ENCODE measurements around the gene ADAMTSL3. TPM values are rescaled to one million over a fixed set of nuclear protein-coding genes. Genes with fewer than 3 reads are reported as not detected.

Gene ADAMTSL3
- total RNA-seq, 1 experiment from 2014 or later, result 0.05 TPM

DNA sequence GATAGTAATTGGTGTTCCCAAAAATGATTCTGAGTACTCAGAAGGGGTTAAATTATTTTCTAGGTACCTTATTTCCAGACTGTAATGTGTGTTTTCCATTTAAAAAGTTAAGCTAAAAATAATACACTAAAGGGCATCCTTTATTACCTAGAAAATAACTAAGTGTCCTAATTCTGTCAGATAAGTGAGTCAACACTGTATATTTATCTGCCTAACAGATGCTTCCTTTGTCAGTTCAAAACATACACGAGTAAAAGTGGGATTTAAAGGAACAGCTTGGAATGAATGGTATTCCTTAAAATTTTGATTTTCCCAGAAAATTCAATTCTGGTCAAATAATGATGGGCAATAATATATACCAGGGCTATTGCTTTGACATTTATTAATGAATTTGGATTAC lies 78.3 kb downstream of the ADAMTSL3 start:
- H3K9ac ChIP-seq (ENCODE audit: low read length), result no peak overlapping the region
- CTCF ChIA-PET, result no interaction called here
- H3K36me3 ChIP-seq (ENCODE audit: control insufficient read depth in 1 of 2, insufficient read depth in 2 of 2, low read length in 2 of 2), result no peaks in the 10 kb centered on the region
- peaks cover 9 to 23% of the 10 kb centered on the region in 2 experiments for H3K4me1 ChIP-seq (ENCODE audit: control insufficient read depth in 1 of 2, insufficient read depth in 2 of 2, low read length in 2 of 2)
- H2AFZ ChIP-seq (ENCODE audit: low read depth, low read length, poor library complexity, severe bottlenecking), result no peak overlapping the region
- TF ChIP-seq ELF1 (IDR thresholded peaks at IDR 0.05; ENCODE audit: borderline replicate concordance, low read depth), result no peak
- TF ChIP-seq, protein P1, sequence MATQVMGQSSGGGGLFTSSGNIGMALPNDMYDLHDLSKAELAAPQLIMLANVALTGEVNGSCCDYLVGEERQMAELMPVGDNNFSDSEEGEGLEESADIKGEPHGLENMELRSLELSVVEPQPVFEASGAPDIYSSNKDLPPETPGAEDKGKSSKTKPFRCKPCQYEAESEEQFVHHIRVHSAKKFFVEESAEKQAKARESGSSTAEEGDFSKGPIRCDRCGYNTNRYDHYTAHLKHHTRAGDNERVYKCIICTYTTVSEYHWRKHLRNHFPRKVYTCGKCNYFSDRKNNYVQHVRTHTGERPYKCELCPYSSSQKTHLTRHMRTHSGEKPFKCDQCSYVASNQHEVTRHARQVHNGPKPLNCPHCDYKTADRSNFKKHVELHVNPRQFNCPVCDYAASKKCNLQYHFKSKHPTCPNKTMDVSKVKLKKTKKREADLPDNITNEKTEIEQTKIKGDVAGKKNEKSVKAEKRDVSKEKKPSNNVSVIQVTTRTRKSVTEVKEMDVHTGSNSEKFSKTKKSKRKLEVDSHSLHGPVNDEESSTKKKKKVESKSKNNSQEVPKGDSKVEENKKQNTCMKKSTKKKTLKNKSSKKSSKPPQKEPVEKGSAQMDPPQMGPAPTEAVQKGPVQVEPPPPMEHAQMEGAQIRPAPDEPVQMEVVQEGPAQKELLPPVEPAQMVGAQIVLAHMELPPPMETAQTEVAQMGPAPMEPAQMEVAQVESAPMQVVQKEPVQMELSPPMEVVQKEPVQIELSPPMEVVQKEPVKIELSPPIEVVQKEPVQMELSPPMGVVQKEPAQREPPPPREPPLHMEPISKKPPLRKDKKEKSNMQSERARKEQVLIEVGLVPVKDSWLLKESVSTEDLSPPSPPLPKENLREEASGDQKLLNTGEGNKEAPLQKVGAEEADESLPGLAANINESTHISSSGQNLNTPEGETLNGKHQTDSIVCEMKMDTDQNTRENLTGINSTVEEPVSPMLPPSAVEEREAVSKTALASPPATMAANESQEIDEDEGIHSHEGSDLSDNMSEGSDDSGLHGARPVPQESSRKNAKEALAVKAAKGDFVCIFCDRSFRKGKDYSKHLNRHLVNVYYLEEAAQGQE (IDR thresholded peaks at IDR 0.05; ENCODE audit: low read depth), result no peak
- TF ChIP-seq RAD21 (IDR thresholded peaks at IDR 0.05; ENCODE audit: low read depth), result no peak
- no peak for TF ChIP-seq ZNF274 (IDR thresholded peaks at IDR 0.05; ENCODE audit: low read depth, low read length)
- TF ChIP-seq POLR2A (IDR thresholded peaks at IDR 0.05; ENCODE audit: borderline replicate concordance, extremely low read depth, insufficient read depth, insufficient read length), result no peak
- no peak for TF ChIP-seq POLR2AphosphoS5 (IDR thresholded peaks at IDR 0.05; ENCODE audit: low read depth, low read length)
- TF ChIP-seq ZFX (IDR thresholded peaks at IDR 0.05), result no peak
- TF ChIP-seq, protein P2, sequence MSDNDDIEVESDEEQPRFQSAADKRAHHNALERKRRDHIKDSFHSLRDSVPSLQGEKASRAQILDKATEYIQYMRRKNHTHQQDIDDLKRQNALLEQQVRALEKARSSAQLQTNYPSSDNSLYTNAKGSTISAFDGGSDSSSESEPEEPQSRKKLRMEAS (IDR thresholded peaks at IDR 0.05), result no peak
- TF ChIP-seq SIN3A (IDR thresholded peaks at IDR 0.05; ENCODE audit: low read depth), result no peak
- no peak for TF ChIP-seq CEBPB (IDR thresholded peaks at IDR 0.05; ENCODE audit: low read depth)
- TF ChIP-seq SP1 (IDR thresholded peaks at IDR 0.05; ENCODE audit: low read depth), result no peak
- TF ChIP-seq, protein P3, sequence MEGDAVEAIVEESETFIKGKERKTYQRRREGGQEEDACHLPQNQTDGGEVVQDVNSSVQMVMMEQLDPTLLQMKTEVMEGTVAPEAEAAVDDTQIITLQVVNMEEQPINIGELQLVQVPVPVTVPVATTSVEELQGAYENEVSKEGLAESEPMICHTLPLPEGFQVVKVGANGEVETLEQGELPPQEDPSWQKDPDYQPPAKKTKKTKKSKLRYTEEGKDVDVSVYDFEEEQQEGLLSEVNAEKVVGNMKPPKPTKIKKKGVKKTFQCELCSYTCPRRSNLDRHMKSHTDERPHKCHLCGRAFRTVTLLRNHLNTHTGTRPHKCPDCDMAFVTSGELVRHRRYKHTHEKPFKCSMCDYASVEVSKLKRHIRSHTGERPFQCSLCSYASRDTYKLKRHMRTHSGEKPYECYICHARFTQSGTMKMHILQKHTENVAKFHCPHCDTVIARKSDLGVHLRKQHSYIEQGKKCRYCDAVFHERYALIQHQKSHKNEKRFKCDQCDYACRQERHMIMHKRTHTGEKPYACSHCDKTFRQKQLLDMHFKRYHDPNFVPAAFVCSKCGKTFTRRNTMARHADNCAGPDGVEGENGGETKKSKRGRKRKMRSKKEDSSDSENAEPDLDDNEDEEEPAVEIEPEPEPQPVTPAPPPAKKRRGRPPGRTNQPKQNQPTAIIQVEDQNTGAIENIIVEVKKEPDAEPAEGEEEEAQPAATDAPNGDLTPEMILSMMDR (IDR thresholded peaks at IDR 0.05 in 2 of 3, conservative IDR thresholded peaks at IDR 0.05 in 1 of 3; ENCODE audit: borderline replicate concordance in 1 of 3, insufficient read depth in 1 of 3, low read depth in 2 of 3, low read length in 2 of 3), result no peak
- no peak for TF ChIP-seq EZH2 (IDR thresholded peaks at IDR 0.05)
- no peak for TF ChIP-seq FOSL1 (IDR thresholded peaks at IDR 0.05; ENCODE audit: low read depth)
- H4K20me1 ChIP-seq (ENCODE audit: insufficient read depth), result no peaks in the 10 kb centered on the region
- H3K27ac ChIP-seq (ENCODE audit: low read depth, low read length), result no peak overlapping the region
- 0 out of 2 replicates have a peak, but pooled peaks cover 9% of the 10 kb centered on the region for H3K27me3 ChIP-seq (ENCODE audit: insufficient read depth, low read length)
- H3K79me2 ChIP-seq (ENCODE audit: insufficient read depth, low read length), result no peaks in the 10 kb centered on the region
- H3K9me3 ChIP-seq (ENCODE audit: control insufficient read depth in 1 of 2, insufficient read depth in 1 of 2, low read depth in 1 of 2, low read length in 2 of 2), result no peaks in the 10 kb centered on the region
- no peak overlapping the region for H3K4me3 ChIP-seq (replicated peaks in 1 of 2; ENCODE audit: low read depth in 1 of 2, low read length in 2 of 2)
- H3K9me2 ChIP-seq (ENCODE audit: insufficient read depth), result no peaks in the 10 kb centered on the region
- ATAC-seq (no peak), DNase-seq (ENCODE audit: low read depth, low spot score) (no peak)
- intact Hi-C loops (cut with micrococcal nuclease), result loop anchor here (10.0 kb wide), 1 partner anchor 303 kb away; no protein-coding TSS in a partner anchor
- RAD21 ChIA-PET (ENCODE audit: low non-redundant PET in 1 of 2, low total read pairs in 2 of 2, uncharacterized antibody in 2 of 2, unreplicated experiment in 2 of 2), result no interaction called here
- H3K4me2 ChIP-seq (ENCODE audit: low read length), result no peak overlapping the region
- POLR2A ChIA-PET, result no interaction called here
- no TSS peak for BruUV-seq (replicated peaks)

All from HCT116 (cell line).